Anterior cingulate cortex (tissue), 58 donors: ENCODE results near the gene ALOX12.
"Not testable (repeated sequence)": the region's sequence is repeated elsewhere in the genome, so short reads cannot be mapped to it uniquely, and the experiment has no call there.

Experiments used
- DNase-seq, 58 donors: peaks; one replicate each; lab custom pipeline; 2025; lab: John Stamatoyannopoulos, UW

The ALOX12 gene, protein sequence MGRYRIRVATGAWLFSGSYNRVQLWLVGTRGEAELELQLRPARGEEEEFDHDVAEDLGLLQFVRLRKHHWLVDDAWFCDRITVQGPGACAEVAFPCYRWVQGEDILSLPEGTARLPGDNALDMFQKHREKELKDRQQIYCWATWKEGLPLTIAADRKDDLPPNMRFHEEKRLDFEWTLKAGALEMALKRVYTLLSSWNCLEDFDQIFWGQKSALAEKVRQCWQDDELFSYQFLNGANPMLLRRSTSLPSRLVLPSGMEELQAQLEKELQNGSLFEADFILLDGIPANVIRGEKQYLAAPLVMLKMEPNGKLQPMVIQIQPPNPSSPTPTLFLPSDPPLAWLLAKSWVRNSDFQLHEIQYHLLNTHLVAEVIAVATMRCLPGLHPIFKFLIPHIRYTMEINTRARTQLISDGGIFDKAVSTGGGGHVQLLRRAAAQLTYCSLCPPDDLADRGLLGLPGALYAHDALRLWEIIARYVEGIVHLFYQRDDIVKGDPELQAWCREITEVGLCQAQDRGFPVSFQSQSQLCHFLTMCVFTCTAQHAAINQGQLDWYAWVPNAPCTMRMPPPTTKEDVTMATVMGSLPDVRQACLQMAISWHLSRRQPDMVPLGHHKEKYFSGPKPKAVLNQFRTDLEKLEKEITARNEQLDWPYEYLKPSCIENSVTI

DNA sequence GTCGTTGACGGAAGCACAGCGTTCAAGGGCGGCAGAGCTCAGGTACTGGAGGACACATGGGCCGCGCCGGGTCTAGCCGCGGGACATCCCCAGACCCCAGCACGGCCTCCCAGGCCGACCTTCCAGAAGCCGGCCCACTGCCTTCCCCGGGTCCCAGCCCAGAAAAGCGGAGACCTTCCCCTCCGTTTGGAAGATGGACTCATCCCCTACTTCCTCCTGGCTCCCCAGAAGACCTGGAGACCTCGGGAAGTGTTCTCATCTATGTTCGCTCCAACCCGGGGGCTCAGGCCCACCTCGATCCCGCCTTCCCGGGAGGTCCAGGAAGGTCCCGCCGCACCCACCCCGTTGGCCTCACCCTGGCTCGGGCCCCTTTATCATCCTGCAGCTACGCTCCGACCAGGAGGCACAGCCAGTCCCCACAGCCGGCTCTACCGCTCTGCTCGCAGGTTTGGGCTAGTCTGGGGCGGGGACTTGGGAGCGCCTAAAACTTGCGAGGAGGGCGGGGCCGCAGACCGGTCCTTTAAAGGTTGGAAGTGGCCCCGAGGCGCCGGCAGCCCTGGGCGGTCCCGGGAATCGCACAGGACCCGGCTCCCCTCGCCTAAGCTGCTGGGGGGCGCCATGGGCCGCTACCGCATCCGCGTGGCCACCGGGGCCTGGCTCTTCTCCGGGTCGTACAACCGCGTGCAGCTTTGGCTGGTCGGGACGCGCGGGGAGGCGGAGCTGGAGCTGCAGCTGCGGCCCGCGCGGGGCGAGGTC is at the start of gene ALOX12:
TSS of gene ALOX12 (plus strand) at position 550 of the 756 bp plus-strand sequence. CDS start at position 619, 69 bp downstream.
- DNase-seq: no peak

DNA sequence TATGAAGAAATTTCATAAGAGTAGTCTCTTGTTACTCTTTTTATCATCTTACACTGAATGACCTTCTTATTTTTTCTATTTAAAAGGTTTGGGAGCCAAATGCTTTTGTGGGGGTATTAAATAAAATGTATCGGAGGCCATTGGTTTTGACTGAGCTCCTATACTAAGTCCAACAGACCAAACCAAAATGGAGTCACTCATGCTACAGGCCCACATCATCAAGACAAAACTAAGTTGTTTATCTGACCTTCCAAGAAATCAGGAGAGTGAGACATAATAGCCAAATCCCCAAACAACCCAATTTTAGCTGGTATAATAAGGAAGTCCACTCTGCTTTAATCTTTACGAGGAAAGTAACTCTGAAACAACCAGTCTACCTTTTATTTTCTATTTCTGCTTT is 48.1 kb upstream of the ALOX12 start:
- no peak for DNase-seq

DNA sequence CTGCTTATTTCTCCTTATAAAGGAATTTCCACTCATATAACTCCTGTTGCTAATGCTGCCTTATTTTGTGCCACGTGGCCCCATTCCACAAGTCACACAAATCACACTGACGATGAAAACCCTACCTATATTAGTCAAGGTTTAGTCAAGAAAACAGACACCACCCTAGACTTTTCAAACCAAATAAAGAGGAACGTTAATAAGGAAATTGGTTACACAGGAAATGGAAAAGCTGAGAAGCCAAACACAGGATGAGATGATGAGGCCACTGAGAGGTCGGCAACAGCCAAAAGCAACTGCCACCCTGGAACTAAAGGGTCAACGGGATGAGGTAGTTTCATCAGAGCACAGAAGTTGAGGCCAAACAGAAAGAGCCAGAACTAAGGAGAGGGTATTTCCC is 47.3 kb upstream of the ALOX12 start:
- no peak for DNase-seq

DNA sequence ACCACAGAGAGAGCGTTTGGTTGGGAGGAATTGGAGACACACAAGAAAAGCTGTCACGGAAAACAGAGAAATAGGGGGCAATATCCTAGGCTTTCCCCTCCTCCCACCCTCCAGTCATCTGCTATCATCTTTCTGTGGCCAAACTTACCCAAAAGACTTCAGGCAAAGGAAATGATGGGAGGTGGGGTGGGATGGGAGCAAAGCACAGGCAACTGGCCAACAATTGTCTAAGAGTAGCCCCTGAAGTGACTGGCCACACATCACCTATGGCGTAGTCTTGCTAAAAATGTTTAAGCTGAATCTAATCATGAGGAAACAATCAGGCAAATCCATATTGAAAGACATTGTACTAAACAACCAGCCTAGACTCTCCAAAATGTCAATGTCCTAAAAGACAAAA is 46.9 kb upstream of the ALOX12 start:
- DNase-seq: no peak

DNA sequence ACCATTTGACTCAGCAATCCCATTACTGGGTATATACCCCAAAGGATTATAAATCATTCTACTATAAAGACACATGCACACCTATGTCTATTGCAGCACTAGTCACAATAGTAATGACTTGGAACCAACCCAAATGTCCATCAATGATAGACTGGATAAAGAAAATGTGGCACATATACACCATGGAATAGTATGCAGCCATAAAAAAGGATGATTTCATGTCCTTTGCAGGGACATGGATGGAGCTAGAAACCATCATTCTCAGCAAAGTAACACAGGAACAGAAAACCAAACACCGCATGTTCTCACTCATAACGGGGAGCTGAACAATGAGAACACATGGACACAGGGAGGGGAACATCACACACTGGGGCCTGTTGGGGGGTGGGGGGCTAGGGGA is 44.9 kb upstream of the ALOX12 start:
- not testable (repeated sequence) for DNase-seq

DNA sequence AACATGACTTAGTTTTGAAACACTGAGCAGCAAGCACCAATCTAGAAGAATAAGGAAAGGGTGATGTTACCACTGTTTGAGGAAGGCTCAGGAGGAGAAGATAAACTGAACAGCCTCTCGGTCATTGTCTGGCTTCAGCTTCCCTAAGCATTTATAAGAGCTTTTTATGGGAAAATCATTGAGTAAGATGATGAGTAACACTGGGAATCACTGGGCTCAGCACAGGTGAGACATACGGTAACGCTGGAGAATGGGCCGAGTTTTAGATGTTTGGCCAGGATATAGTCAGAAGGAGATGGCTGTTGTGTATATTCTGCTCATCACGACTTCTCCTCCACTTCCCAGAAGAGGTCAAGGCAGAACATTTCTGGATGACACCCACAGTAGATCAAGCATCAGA is 42.2 kb upstream of the ALOX12 start:
- no peak for DNase-seq

DNA sequence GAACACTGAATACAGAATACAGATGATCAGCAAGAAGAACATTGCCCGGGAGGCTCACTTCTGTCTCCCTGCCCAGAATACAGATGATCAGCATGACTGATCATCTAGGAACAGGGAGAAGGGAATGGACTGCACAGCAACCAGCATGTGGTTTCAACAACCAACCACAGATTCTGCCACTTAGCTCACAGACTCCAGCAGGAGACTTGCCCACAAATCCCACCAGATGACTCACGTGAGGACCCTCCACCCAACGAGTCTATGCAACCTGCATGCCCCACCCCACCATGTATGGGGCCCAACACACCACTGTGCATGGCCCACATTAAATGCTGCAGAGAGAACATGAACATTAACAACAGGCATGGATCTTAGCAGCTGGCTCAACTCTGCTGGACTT is 36.1 kb upstream of the ALOX12 start:
- DNase-seq: no peak

DNA sequence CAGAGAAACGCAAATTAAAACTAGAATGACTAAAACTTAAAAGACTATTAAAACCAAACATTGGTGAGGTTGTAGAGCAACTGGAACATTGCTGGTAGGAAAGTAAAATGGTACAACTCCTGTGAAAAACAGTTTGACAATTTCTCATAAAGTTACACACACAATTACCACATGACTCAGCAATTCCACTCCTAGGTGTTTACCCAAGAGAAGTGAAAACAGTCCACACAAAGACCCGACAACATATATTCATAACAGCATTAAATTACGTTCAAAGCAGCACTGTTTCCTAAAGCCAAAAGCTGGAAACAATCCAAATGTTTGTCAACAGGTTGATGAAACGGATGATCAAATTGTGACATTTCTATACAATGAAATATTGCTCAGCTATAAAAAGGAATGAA is 26.5 kb upstream of the ALOX12 start:
- no peak for DNase-seq

DNA sequence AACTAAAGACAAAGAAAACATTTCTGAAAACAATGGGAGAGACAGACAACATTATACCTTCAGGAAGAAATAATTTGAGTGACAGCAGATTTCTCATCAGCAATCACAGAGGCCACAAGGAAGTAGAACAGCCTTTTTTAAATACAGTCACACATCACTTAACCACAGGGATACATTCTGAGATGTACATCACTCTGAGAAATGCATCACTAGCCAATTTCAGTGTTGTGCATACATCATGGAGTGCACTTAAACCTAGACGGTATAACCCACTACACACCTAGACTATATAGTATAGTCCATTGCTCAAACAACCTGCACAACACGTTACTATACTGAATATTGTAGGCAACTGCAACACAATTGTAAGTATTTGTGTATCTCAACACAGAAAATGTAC is 24.9 kb upstream of the ALOX12 start:
- DNase-seq: no peak

DNA sequence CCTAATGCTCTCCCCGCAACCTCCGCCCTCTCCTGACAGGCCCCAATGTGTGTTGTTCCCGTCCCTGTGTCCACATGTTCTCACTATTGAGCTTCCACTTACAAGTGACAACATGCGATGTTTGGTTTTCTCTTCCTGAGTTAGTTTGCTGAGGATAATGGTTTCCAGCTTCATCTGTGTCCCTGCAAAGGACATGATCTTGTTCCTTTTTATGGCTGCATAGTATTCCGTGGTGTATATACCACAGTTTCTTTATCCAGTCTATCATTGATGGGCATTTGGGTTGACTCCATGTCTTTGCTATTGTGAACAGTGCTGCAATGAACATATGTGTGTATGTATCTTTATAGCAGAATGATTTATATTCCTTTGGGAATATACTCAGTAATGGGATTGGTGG is 16.4 kb upstream of the ALOX12 start:
- not testable (repeated sequence) for DNase-seq

DNA sequence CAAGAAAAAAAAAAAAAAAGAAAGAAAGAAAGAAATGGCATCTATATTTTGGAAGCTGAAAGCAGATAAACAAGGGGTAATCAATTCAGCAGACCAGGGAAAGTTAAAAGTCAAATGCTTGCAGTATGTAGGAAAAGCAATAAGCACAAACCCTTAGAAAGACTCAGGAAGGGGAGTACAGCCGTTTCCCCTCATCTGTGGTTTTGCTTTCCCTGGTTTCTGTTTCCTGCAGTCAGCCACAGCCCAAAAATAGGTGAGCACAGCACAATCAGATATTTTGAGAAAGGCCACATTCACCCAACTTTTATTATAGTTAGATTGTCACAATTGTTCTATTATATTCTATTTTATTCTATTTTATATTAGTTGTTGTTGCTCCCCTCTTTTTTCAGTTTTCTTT is 14.4 kb upstream of the ALOX12 start:
- no peak for DNase-seq

DNA sequence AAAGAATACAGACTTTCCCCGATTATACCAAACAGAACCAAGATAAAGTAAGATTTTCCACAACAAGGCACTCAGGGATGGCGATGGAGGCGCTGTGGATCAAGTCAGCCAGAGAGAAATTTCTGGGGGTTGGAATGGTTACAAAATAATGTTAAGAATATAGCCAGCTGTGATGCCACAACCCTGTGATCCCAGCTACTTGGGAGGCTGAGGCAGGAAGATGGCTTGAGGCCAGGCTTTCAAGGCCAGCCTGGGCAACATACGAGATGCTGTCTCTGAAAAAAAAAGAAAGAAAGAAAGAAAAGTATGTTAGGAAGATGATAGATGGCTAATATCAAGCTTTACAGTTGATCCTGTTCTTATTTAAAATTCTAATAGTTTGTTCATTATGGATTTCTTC is 10.6 kb upstream of the ALOX12 start:
- DNase-seq: no peak

DNA sequence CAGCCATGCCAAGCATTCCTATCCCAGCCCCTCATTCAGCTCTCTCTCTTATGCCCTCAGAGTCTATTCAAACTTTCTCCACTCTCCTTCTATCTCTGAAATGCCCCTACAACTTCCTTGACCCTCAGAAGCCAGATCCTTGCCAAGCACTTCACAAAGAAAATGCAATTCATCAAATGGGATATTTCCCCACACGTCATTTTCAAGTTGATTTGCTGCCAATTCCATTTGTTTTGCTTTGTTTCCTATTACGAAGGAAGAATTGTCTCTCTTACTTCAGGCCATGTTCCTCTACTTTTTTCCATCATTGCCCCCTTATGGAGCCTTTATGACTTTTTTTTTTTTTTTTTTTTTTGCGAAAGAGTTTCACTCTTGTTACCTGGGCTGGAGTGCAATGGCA is 9.2 kb upstream of the ALOX12 start:
- no peak for DNase-seq

DNA sequence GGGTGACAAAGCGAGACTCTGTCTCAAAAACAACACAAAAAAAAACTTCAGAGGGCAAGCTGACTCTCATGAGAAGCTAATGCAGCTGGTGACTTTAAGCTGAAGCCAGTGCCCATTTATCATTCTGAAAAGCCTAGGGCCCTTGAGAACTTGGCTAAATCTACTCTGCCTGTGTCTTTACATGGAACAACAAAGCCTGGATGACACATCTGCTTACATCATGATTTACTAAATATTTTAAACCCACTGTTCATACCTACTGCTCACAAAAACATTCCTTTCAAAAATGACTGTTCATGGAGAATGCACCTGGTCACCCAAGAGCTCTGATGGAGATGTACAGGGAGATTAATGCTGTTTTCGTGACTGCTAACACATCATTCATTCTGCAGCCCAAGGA is 6.1 kb upstream of the ALOX12 start:
- DNase-seq: no peak

DNA sequence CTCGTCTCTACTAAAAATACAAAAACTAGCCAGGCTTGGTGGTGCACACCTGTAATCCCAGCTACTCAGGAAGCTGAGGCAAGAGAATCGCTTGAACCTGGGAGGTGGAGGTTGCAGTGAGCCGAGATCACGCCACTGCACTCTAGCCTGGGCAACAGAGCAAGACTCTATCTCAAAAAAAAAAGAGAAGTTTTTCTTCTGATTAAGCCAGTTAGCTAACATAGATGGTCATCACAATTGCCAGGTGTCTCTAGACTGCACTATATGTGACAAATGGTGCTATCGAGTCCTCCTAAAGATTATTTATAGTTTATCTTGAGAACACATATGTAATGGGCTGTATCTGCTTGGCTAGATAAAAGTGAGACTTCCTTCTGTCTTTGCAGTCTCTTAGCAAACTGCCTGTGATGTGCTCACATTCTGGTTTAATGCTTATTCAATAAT is 2.2 kb upstream of the ALOX12 start:
- not testable (repeated sequence) for DNase-seq

DNA sequence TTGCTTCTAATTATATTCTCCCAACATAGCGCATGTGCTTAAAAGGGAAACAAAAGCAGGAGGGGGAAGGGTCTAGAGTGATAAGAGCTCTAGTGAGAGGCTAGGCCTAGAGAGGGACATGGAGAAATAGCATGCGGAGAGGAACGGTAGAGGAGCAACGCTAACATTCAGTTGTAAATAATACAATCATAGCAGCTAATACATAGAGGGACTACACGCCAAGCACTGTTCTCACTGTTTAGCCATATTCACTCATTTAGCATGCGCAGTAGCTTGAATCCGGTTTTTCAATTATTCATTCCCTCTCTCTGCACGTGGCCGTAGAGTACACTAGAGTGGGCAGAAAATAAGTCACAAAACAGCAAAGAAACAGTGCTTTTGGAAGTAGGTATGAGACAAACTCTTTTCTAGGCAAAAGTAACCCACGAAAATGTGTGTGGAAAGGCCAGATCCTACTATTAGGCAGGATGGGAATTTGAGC is 1.7 kb upstream of the ALOX12 start:
- no peak for DNase-seq

DNA sequence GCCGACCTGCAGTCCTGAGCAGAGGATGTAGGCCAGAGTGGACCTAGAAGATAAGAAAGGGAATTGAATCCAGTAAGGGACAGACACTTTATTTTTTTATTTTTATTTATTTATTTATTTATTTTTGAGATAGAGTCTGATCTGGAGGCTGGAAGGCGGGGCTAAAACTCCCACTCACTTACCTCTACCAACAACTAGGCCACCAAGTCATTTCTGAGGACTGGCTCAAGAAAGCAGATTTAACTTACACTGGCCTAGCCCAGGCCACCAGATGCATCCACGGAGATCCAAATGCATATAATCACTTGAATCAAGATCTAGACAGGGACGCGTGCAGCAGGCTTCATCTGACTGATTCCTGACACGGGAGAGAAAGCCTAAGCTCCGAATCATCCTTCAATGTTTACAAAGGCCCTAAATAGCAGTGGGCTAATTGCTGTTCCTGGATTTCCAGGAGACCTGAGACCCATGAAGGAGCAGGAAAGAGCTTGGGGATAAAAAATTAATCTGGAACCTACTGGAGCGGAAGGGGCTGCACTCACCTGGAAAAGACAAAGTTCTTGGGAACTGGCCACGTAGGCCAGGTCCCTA is 1.1 kb upstream of the ALOX12 start:
- DNase-seq: no peak

DNA sequence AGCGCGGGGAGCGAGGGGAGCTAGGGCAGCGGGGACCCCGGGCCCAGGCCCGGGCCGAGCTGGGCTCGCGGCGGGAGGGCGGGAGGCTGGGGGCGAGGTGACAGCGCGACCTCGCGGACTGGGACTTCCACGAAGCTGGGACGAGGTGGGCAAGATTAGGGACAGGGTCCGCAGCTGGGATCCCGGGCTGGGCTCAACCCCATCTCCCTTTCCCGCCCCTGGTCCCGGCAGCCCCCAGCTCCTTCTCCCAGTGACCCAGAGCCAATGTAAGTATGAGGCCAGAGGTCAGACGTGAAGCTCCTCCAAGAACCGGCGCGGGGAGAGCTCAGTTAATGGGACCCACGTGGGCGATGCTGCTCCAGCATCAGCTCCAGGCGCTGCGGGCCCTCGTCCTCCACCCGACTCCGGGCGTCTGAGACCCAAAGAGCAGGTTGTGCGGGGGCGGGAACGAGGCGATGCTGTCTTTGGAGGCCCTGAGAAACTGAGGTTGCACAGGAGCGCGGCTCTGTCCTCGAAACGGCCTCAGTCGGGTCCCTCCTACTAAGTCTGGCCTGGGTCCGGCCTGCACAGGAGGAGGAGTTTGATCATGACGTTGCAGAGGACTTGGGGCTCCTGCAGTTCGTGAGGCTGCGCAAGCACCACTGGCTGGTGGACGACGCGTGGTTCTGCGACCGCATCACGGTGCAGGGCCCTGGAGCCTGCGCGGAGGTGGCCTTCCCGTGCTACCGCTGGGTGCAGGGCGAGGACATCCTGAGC is 585 bp downstream of the ALOX12 start:
- DNase-seq: no peak

DNA sequence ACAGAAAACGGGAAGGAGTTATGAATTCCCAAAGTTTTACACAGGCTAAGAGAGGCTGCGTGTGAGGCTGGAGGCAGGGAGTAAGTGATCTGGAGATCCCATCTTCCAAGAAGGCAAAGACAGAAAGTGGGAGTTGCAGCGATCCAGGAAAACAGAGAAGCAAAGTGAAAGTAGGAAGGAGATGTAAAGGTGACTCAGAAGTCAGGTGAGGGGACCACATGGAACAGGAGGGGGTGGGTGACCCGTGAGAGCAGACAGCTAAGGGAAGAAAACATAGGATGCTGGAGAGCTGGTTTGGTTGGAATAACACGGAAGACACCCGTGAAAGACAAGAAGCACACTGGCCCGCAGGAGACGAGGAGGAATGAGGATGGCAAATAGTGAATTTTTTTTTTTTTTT is 1.3 kb downstream of the ALOX12 start:
- DNase-seq: no peak

DNA sequence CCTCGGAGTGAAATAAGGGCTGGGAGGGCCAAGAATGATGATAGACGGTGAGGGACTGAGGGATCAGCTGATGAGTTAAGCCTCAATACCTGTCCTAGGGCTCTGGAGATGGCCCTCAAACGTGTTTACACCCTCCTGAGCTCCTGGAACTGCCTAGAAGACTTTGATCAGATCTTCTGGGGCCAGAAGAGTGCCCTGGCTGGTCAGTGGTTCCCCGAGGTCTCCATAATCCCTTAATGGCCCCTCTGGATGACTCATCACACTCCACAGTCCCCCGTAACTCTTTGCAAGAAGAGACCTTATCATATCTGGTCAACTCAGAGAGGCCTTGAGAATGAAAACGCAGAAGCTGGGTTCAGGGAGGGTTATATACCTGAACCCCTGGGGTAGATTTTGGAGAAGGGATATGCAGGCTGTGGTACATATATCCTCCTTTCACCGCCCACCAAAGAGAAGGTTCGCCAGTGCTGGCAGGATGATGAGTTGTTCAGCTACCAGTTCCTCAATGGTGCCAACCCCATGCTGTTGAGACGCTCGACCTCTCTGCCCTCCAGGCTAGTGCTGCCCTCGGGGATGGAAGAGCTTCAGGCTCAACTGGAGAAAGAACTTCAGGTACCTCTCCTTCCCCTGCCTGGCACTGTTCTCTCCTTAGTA is 3.1 kb downstream of the ALOX12 start:
- DNase-seq: no peak
